HG03066 (cell line): Measurements from ENCODE around the gene MIPEP.

Experiments used
- ATAC-seq: cut with Tn5 transposase; IDR thresholded peaks from one replicate; pipeline ENCODE4 v1.9.1; 2021; ENCODE audit warnings: low read depth; ENCODE audit not compliant: unreplicated experiment

Gene MIPEP

GRCh38 chr13:23855360-23855759, 33.8 kb downstream of the MIPEP start:
- ATAC-seq = no peak

GRCh38 chr13:23852351-23852750, 36.8 kb downstream of the MIPEP start:
- no peak for ATAC-seq

GRCh38 chr13:23851106-23851505, 38.1 kb downstream of the MIPEP start:
- no peak for ATAC-seq

- ATAC-seq = no peak
These were observed 39.1 kb downstream of the MIPEP start for GRCh38 chr13:23850134-23850533.

- ATAC-seq = no peak
These were observed 39.5 kb downstream of the MIPEP start for GRCh38 chr13:23849670-23850069.

GRCh38 chr13:23848646-23849141, 40.5 kb downstream of the MIPEP start:
- ATAC-seq = no peak

GRCh38 chr13:23848019-23848418, 41.2 kb downstream of the MIPEP start:
- ATAC-seq = no peak

- no peak for ATAC-seq
These were observed 41.7 kb downstream of the MIPEP start for GRCh38 chr13:23847497-23847896.

GRCh38 chr13:23845105-23845725, 44.0 kb downstream of the MIPEP start:
- ATAC-seq = no peak

GRCh38 chr13:23844132-23844531, 45.1 kb downstream of the MIPEP start:
- ATAC-seq = no peak

- ATAC-seq = no peak
These were observed 45.8 kb downstream of the MIPEP start for GRCh38 chr13:23843436-23843835.

GRCh38 chr13:23842406-23842805, 46.8 kb downstream of the MIPEP start:
- no peak for ATAC-seq

- ATAC-seq = no peak
These were observed 55.2 kb downstream of the MIPEP start for GRCh38 chr13:23833733-23834611.

- no peak for ATAC-seq
These were observed 60.3 kb downstream of the MIPEP start for GRCh38 chr13:23828866-23829265.

GRCh38 chr13:23828086-23828485, 61.1 kb downstream of the MIPEP start:
- ATAC-seq = no peak

GRCh38 chr13:23825179-23825578, 64.0 kb downstream of the MIPEP start:
- ATAC-seq = no peak

GRCh38 chr13:23824371-23824770, 64.8 kb downstream of the MIPEP start:
- no peak for ATAC-seq

GRCh38 chr13:23822252-23822824, 66.9 kb downstream of the MIPEP start:
- ATAC-seq = no peak

GRCh38 chr13:23820530-23820929, 68.7 kb downstream of the MIPEP start:
- ATAC-seq = no peak

GRCh38 chr13:23817830-23818229, 71.4 kb downstream of the MIPEP start:
- no peak for ATAC-seq

GRCh38 chr13:23817136-23817535, 72.1 kb downstream of the MIPEP start:
- ATAC-seq = no peak
